ENCODE data around the gene VPS39.

Gene VPS39

GRCh38 chr15:42202653-42203052 lies 5.5 kb downstream of the VPS39 start:
- Histone ChIP-seq H3K9me3 (ENCODE audit: control insufficient read depth, insufficient read depth, low read depth, low read length) (no peaks in the 10 kb centered on the region), H3K36me3 (ENCODE audit: control insufficient read depth in 2 of 2, insufficient read depth in 1 of 2, low read length in 2 of 2) (peaks cover 0 to 22% of the 10 kb centered on the region in 2 experiments; a peak in 2 of 3 replicates), H3K27ac (ENCODE audit: extremely low read depth, low read depth, low read length) (no peak overlapping the region), H3K4me3 (ENCODE audit: low read depth, low read length) (no peak overlapping the region), H3K4me1 (ENCODE audit: control insufficient read depth, insufficient read depth, low read length) (no peaks in the 10 kb centered on the region)
- TF ChIP-seq, protein P1, sequence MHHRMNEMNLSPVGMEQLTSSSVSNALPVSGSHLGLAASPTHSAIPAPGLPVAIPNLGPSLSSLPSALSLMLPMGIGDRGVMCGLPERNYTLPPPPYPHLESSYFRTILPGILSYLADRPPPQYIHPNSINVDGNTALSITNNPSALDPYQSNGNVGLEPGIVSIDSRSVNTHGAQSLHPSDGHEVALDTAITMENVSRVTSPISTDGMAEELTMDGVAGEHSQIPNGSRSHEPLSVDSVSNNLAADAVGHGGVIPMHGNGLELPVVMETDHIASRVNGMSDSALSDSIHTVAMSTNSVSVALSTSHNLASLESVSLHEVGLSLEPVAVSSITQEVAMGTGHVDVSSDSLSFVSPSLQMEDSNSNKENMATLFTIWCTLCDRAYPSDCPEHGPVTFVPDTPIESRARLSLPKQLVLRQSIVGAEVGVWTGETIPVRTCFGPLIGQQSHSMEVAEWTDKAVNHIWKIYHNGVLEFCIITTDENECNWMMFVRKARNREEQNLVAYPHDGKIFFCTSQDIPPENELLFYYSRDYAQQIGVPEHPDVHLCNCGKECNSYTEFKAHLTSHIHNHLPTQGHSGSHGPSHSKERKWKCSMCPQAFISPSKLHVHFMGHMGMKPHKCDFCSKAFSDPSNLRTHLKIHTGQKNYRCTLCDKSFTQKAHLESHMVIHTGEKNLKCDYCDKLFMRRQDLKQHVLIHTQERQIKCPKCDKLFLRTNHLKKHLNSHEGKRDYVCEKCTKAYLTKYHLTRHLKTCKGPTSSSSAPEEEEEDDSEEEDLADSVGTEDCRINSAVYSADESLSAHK (tag by site-specific recombination; IDR thresholded peaks at IDR 0.05): no peak
- TF ChIP-seq ZNF416 (tag by site-specific recombination; IDR thresholded peaks at IDR 0.05) (no peak), ZNF266 (tag by site-specific recombination; IDR thresholded peaks at IDR 0.05; ENCODE audit: low read depth) (no peak), ZBTB10 (tag by site-specific recombination; IDR thresholded peaks at IDR 0.05) (no peak), KLF7 (tag by site-specific recombination; IDR thresholded peaks at IDR 0.05; ENCODE audit: borderline replicate concordance) (no peak), PRDM10 (tag by site-specific recombination; IDR thresholded peaks at IDR 0.05) (no peak), ZSCAN23 (tag by site-specific recombination; IDR thresholded peaks at IDR 0.05) (no peak), KLF9 (tag by site-specific recombination; IDR thresholded peaks at IDR 0.05; ENCODE audit: low read depth) (no peak), MEIS1 (CRISPR knock-in tag; IDR thresholded peaks at IDR 0.05; ENCODE audit: borderline replicate concordance) (no peak), ZNF175 (tag by site-specific recombination; IDR thresholded peaks at IDR 0.05) (no peak), ZNF391 (tag by site-specific recombination; IDR thresholded peaks at IDR 0.05; ENCODE audit: borderline replicate concordance, low read depth) (no peak), ZNF112 (tag by site-specific recombination; IDR thresholded peaks at IDR 0.05) (no peak), WT1 (tag by site-specific recombination; IDR thresholded peaks at IDR 0.05) (no peak), ATF2 (tag by site-specific recombination; IDR thresholded peaks at IDR 0.05; ENCODE audit: low read depth) (no peak), ZFP41 (tag by site-specific recombination; IDR thresholded peaks at IDR 0.05; ENCODE audit: borderline replicate concordance) (no peak), ZNF600 (tag by site-specific recombination; IDR thresholded peaks at IDR 0.05) (no peak), GLIS2 (tag by site-specific recombination; IDR thresholded peaks at IDR 0.05) (no peak), ZNF521 (tag by site-specific recombination; IDR thresholded peaks at IDR 0.05) (no peak)
- TF ChIP-seq, protein P2, sequence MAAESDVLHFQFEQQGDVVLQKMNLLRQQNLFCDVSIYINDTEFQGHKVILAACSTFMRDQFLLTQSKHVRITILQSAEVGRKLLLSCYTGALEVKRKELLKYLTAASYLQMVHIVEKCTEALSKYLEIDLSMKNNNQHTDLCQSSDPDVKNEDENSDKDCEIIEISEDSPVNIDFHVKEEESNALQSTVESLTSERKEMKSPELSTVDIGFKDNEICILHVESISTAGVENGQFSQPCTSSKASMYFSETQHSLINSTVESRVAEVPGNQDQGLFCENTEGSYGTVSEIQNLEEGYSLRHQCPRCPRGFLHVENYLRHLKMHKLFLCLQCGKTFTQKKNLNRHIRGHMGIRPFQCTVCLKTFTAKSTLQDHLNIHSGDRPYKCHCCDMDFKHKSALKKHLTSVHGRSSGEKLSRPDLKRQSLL (tag by site-specific recombination; IDR thresholded peaks at IDR 0.05): no peak
- TF ChIP-seq, protein P3, sequence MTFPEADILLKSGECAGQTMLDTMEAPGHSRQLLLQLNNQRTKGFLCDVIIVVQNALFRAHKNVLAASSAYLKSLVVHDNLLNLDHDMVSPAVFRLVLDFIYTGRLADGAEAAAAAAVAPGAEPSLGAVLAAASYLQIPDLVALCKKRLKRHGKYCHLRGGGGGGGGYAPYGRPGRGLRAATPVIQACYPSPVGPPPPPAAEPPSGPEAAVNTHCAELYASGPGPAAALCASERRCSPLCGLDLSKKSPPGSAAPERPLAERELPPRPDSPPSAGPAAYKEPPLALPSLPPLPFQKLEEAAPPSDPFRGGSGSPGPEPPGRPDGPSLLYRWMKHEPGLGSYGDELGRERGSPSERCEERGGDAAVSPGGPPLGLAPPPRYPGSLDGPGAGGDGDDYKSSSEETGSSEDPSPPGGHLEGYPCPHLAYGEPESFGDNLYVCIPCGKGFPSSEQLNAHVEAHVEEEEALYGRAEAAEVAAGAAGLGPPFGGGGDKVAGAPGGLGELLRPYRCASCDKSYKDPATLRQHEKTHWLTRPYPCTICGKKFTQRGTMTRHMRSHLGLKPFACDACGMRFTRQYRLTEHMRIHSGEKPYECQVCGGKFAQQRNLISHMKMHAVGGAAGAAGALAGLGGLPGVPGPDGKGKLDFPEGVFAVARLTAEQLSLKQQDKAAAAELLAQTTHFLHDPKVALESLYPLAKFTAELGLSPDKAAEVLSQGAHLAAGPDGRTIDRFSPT (tag by site-specific recombination; IDR thresholded peaks at IDR 0.05): no peak
- ChIA-PET CTCF (no interaction called here), POLR2A (no interaction called here)
